Activated naive CD4-positive, alpha-beta T cell treated with anti-CD3 and anti-CD28 coated beads, Interleukin-2, amount 50 U/mL, for 72 hours (primary cell): Measurements from ENCODE around the gene KCNIP1. TPM values are rescaled to one million over a fixed set of nuclear protein-coding genes. Genes with fewer than 3 reads are reported as not detected.

Experiments used
- ATAC-seq, 2 donors: fragments of 150-1000 bp; cut with Tn5 transposase; 2 replicates each; pipeline ENCODE4 v1.10.0; 2021; ENCODE audit warnings: mild to moderate bottlenecking in 2 of 2, moderate library complexity in 2 of 2
- DNase-seq, 2 donors: peaks; one replicate each; pipeline ENCODE4 v3.0.0; 2021 to 2022; ENCODE audit warnings: low spot score in 2 of 2
- H3K27ac Mint-ChIP-seq, 2 donors: one replicate each; pipeline ENCODE4 v1.8.0; 2022; ENCODE audit warnings: mild to moderate bottlenecking in 2 of 2, mixed read lengths in 2 of 2
- H3K36me3 Mint-ChIP-seq, 2 donors: one replicate each; pipeline ENCODE4 v1.8.0; 2022; ENCODE audit warnings: mixed read lengths in 2 of 2
- H3K9me3 Mint-ChIP-seq, 2 donors: one replicate each; pipeline ENCODE4 v1.8.0; 2022; ENCODE audit warnings: mixed read lengths in 2 of 2
- total RNA-seq, 2 donors: library from RNA; stranded (reverse); gene quantifications; one replicate each; pipeline ENCODE4 v1.2.3, GENCODE V29; 2022

KCNIP1 gene
- total RNA-seq: not detected

GRCh38 chr5:170503990-170504596 is at the start of gene KCNIP1:
KCNIP1 (plus strand) TSS chr5:170504020.
- Mint-ChIP-seq H3K27ac (no peak within 1 kb of the TSS), H3K36me3 (peaks cover 0 to 4% of the 10 kb centered on the region in 2 donors), H3K9me3 (no peaks in the 10 kb centered on the region)
- DNase-seq: no peak
- ATAC-seq: peak in 1 of 2 donors; percentile 40

- Mint-ChIP-seq H3K36me3 (peaks cover 0 to 8% of the 10 kb centered on the region in 2 donors), H3K27ac (no peak overlapping the region), H3K9me3 (peaks cover 10 to 13% of the 10 kb centered on the region in 2 donors)
- ATAC-seq: no peak
- no peak for DNase-seq
Observed at GRCh38 chr5:170463426-170463825, 40.4 kb upstream of the KCNIP1 start.

DNA sequence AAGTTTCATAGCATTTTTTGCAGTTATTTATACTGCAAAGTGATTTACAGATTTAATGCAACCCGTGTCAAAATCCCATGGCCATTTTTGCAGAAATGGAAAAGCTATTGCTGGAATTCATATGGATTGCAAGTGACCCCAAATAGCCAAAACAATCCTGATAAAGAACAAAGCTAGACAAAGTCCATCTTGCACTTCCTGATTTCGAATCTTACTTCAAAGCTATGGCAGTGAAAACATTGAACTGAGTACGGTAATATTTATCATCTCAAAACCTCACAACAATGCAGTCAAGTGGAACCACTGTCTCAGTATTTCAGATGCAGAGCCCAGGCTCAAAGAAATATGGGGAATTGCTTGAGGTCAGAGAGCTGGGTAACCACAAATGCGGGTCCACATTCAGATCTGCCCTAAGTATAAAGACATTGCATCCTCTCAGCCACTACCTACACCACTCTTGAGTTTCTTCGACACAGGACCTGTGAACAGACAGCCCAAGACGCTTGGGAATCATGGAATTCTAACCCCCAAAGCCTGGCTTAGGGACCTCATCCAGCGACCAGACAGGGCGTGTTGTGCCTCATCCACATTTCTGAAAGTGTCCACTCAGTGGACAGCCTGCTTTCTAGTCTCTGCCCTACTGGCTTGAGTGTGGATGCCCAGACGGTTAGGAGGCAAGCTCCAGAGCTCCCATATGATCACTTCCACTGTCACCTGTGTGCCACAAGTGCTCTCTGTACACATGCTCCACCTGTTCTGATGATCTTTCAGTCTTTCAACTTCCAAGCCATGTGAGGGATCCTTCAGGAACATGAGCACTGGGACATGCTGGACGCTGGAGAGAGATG is 39.3 kb upstream of the KCNIP1 start:
- no peak for DNase-seq
- Mint-ChIP-seq H3K36me3 (peaks cover 0 to 8% of the 10 kb centered on the region in 2 donors), H3K9me3 (peaks cover 9 to 12% of the 10 kb centered on the region in 2 donors), H3K27ac (no peak overlapping the region)
- ATAC-seq: no peak

GRCh38 chr5:170466553-170466952 is 37.3 kb upstream of the KCNIP1 start:
- no peak for ATAC-seq
- Mint-ChIP-seq H3K36me3 (no peaks in the 10 kb centered on the region), H3K9me3 (no peaks in the 10 kb centered on the region), H3K27ac (no peak overlapping the region)
- DNase-seq: no peak

DNA sequence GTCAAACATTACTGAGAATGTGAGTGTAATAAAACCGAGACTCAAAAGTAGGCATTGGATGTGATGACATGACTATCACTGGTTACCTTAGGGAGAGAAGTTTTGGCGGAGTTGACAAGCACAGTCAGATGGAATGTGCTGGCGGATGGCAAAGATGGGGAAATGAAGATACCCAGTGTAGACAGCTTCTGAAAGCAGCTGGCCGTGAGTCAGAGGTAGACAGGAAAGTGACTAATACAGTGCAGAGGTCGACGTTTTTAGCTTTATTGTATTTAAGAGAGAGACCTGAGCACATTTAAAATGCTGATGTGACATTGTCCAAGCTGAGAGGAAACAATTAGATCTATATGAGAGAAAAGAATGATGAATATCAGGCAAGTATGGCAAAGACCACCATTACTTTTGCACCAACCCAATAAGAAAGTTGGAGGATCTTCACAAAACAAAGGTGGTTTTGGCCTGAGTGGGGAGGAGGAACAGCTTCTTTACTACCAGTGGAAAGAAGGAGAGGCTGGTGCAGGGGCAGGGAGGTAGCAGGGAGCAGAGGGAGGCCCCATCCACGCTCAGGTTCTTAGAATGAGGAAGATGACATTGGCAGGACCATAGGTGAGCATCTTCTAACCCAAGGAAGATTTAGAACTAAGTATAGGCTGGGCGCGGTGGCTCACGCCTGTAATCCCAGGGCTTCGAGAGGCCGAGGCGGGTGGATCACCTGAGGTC is 36.7 kb upstream of the KCNIP1 start:
- Mint-ChIP-seq H3K27ac (no peak overlapping the region), H3K36me3 (no peaks in the 10 kb centered on the region), H3K9me3 (no peaks in the 10 kb centered on the region)
- ATAC-seq (peak; percentile 97 to 98), DNase-seq (peak in 1 of 2 donors; percentile 33)

GRCh38 chr5:170468633-170469285 is 35.1 kb upstream of the KCNIP1 start:
- no peak for ATAC-seq

DNA sequence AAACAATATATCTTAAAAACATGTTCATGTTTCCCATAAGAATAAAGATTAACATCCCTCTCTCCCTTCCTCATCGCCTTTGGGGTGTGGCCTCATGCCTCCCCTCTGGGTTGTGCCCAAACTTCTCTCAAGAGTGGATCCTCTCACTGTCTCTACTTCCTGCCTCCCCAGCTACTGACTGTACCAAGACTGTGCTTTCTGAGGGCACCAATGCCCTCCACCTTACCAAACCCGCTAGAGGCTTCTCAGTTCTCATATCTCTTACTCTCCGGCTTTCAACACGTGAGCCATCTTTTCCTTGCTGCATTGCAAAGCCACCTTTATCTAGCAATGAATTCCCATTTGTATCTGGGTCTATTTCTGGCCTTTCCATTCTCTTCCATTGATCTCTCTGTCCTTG is 34.4 kb upstream of the KCNIP1 start:
- H3K27ac Mint-ChIP-seq: no peak overlapping the region
- no peak for DNase-seq
- no peak for ATAC-seq
- no peaks in the 10 kb centered on the region for H3K36me3 Mint-ChIP-seq
- H3K9me3 Mint-ChIP-seq: no peaks in the 10 kb centered on the region

More at GRCh38 chr5:170468633-170469285, 35.1 kb upstream of the KCNIP1 start:
- Mint-ChIP-seq H3K9me3 (no peaks in the 10 kb centered on the region), H3K36me3 (no peaks in the 10 kb centered on the region), H3K27ac (no peak overlapping the region)
- DNase-seq: no peak

- Mint-ChIP-seq H3K9me3 (no peaks in the 10 kb centered on the region), H3K27ac (no peak overlapping the region), H3K36me3 (no peaks in the 10 kb centered on the region)
- ATAC-seq: no peak
- no peak for DNase-seq
Observed at GRCh38 chr5:170470275-170470674, 33.5 kb upstream of the KCNIP1 start.

GRCh38 chr5:170470808-170471404 is 32.9 kb upstream of the KCNIP1 start:
- DNase-seq (no peak), ATAC-seq (no peak)
- no peaks in the 10 kb centered on the region for H3K9me3 Mint-ChIP-seq
- H3K36me3 Mint-ChIP-seq: no peaks in the 10 kb centered on the region
- no peak overlapping the region for H3K27ac Mint-ChIP-seq

- Mint-ChIP-seq H3K27ac (no peak overlapping the region), H3K36me3 (no peaks in the 10 kb centered on the region), H3K9me3 (no peaks in the 10 kb centered on the region)
- no peak for DNase-seq
- no peak for ATAC-seq
Observed at GRCh38 chr5:170471551-170472178, 32.2 kb upstream of the KCNIP1 start.

- DNase-seq: no peak
- ATAC-seq: no peak
- H3K27ac Mint-ChIP-seq: no peak overlapping the region
- H3K36me3 Mint-ChIP-seq: no peaks in the 10 kb centered on the region
- H3K9me3 Mint-ChIP-seq: no peaks in the 10 kb centered on the region
Observed at GRCh38 chr5:170473642-170474041, 30.2 kb upstream of the KCNIP1 start.

GRCh38 chr5:170474489-170475274 is 29.1 kb upstream of the KCNIP1 start:
- no peak overlapping the region for H3K27ac Mint-ChIP-seq
- DNase-seq: no peak
- no peak for ATAC-seq
- H3K9me3 Mint-ChIP-seq: no peaks in the 10 kb centered on the region
- H3K36me3 Mint-ChIP-seq: no peaks in the 10 kb centered on the region

DNA sequence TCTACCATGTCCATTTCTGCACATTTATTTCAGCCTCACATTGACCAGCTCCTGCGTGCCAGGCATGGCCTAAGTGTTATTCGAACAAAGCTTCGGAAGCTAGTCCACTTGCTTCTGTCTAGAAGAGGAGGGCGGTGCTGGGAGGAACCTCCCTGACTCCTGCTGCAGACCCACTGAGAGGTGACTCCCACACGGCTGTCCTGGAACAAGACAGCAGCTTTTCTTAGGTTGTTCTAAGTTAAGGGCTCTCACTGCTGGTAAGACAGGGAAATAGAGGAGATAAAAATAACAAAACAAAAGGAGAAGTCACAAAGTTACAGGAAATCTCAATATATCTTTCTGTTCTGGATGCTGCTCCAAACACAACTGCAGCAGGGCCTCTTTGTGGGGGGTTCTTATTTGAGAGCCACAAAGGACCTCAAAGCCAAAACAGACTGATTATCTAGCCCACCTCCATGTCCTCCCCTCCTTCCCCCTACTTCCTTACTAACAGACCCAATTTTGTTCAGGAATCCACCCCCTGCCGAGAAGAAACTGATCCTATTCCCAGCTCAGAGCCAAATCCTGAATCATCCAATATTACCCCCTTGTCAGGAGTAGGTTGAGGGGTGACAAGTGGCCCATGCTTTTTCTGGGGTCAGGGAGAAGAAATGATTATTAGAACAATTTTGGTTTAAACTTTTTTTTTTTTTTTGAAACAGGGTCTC is 28.4 kb upstream of the KCNIP1 start:
- Mint-ChIP-seq H3K36me3 (no peaks in the 10 kb centered on the region), H3K9me3 (no peaks in the 10 kb centered on the region), H3K27ac (no peak overlapping the region)
- ATAC-seq (no peak), DNase-seq (no peak)

DNA sequence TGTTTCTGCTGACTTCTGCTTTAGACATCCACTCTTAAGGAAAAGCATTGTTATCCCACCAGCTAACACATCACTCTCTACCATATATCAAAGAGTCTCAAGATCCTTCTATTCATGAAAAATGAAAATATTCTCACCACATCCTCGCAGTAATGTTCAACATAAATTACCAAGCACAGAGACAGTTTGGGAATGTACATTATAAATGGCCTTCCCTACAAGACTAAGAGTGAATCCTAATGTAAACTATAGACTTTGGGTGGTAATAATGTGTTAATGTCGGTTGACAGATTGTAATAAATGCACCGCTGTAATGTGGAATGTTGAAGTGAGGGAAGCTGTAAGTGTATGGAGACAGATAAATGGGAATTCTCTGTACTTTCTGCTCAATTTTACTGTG is 27.1 kb upstream of the KCNIP1 start:
- ATAC-seq (no peak), DNase-seq (no peak)
- Mint-ChIP-seq H3K9me3 (no peaks in the 10 kb centered on the region), H3K36me3 (no peaks in the 10 kb centered on the region), H3K27ac (no peak overlapping the region)

- ATAC-seq (no peak), DNase-seq (no peak)
- no peaks in the 10 kb centered on the region for H3K9me3 Mint-ChIP-seq
- H3K36me3 Mint-ChIP-seq: no peaks in the 10 kb centered on the region
- H3K27ac Mint-ChIP-seq: no peak overlapping the region
Observed at GRCh38 chr5:170477906-170478305, 25.9 kb upstream of the KCNIP1 start.
